SW480 (cell line): ENCODE results near the gene EXPH5.

ENCODE experiments used
- DNase-seq: peaks from one replicate; pipeline ENCODE4 v3.0.0-alpha.2; 2016; ENCODE audit warnings: low spot score

EXPH5 gene

DNA sequence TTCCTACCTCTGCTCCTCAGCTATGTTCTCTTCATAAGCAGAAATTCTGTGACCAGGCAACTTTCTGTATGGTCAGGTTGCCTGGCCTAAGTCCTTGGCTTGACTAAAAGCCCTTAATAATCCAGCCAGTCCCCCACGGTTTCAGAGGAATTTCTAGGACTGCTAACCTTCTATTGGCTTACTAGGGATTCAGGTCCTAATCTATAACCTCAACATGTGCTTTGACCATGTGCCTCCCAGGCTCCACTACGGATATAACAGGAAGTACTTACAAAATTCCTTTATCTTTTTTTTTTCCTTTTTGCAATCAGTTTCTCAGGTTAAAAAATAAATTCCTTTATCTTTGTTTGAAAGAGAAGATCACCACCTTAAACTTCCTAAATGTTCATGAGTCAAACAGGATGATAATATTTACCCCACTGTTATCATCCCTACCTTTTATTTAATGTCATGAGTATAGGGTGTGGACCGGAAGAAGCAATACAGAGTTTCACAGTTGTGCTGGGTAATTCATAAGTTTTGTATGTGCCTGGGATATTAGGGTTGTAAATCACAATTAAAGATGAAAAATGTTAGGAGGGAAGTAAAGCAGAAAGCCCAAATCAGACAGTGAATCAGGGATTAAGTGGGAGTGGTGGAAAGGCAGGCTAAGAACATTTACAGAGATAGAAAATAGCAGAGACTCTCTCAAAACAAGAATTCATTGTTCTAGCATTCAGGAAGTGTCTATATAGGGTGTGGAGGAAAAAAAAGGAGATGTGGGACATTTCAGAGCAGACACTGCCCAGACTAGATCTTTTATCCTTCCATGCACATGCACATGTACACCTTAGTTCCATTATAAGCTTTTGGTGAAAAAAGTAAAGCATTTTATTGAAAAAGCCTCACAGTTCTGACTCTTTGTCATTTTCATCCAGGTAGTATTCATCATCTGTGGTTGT is 84.6 kb downstream of the EXPH5 start:
- no peak for DNase-seq

DNA sequence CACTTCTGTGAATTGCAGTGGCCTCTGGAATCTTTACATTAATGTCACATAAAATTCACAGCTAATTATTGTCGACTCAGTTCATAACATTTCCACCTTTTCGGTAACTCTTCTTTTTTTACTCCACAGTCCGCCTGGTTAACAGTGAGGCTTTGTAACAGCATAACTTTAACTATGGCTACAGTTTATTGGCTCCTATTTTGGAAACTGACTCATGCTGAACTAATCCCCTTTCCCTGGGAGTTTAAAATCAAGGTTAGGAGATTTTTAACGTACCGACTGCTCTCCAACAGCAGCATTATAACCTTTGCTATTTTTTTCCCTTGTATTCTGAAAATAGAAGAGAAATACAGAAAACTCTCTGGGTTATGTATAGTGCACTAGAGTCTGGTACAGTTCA is 92.2 kb downstream of the EXPH5 start:
- DNase-seq: no peak

DNA sequence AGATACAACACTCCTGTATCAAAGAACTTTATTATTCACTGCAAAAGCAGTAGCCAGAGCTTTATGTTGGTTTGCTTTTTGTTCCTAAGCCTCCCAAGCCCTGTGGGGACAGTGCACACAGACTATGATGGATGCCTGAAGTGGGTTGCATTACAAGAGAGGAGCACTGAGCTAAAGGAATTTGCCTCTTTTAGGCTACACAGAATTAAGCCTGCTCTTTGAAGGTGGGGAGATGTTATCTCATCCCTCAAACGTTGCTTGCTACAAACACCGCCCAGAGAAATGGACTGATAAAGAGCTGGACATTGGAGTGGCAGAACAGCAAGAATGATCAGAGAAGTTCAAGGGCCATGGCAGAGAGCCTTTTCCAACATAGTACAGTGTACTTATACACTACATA is 92.8 kb downstream of the EXPH5 start:
- DNase-seq: no peak

DNA sequence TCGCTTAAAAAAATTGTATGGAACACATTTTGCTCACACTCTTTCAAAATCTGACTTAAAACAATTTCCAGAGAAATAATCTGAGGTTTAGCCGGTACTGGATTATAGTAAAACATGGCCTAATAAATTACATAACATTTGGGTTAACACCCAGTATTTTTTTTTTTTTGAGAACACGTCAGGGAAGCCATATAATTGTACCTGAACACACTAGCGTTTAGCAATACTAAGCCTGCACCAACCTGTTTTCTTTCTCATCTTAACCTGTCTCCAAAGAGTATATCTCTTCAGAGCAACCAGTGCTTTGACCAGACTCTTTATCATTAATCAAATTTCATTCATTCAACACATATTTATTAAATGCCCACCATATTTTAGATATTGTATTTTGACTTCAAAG is 93.4 kb downstream of the EXPH5 start:
- DNase-seq: no peak

DNA sequence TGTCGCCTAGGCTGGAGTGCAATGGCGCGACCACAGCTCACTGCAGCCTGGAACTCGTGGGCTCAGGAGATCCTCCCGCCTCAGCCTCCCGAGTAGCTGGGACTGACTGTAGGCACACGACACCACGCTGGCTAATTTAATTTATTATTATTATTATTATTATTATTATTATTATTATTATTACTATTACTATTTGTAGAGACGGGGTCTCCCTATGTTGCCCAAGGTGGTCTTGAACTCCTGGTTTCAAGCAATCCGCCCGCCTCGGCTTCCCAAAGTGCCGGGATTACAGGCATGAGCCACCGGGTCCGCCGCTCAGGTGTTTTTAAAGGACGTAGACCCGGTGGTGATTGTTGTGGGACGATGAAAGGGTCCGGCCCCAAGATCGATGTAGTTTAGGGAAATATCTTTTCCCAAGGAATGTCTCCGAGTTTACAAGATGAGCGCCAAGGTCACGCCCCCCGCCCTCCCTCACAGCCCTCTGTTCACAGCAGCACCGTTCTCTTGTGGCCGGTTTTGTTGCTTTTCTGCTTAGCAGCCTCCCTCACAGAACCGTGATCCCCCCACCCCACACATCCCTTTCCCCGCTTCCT is 94.7 kb downstream of the EXPH5 start:
- DNase-seq: no peak

DNA sequence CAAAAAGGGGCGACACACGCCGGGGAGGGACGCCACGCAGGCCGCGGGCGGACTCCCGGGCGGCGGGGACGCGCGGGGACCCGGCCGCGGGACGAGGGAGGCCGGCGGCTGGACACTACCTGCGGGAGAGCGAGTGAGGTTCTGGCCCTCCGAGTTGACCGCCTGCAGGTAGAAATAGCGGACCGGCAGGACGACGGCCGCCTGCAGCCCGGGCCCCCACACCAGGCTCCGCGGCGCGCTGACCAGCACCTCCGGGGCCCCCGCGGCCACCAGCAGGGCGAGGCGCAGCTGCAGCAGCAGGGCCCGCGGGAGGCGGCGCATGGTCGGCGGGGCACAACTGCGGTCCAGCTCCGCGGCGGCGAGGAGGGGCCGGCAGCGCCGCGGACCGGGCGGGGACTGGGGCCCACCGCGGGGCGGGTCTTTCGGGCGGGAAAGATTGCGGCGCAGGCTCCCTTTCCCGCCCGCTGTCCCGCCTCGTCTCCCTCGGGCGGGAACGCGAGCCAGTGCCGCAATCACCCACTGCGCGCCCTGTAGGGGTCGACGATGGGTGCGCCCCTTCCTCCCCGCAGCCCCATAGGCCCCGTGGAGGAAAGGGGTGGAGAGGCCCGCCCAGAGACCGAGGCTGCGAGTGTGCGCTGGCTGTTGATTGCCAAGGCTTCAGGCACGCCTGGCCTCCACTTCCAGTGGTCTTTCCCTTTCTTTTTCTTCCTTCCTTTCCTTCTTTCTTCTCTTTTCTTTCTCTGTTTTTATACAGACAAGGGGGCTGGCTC is 95.3 kb downstream of the EXPH5 start, which contains the start of gene POGLUT3:
TSS of gene POGLUT3 (minus strand) at position 339 of the 770 bp plus-strand sequence. CDS start at position 321, 18 bp downstream.
- DNase-seq: peak; percentile 56

DNA sequence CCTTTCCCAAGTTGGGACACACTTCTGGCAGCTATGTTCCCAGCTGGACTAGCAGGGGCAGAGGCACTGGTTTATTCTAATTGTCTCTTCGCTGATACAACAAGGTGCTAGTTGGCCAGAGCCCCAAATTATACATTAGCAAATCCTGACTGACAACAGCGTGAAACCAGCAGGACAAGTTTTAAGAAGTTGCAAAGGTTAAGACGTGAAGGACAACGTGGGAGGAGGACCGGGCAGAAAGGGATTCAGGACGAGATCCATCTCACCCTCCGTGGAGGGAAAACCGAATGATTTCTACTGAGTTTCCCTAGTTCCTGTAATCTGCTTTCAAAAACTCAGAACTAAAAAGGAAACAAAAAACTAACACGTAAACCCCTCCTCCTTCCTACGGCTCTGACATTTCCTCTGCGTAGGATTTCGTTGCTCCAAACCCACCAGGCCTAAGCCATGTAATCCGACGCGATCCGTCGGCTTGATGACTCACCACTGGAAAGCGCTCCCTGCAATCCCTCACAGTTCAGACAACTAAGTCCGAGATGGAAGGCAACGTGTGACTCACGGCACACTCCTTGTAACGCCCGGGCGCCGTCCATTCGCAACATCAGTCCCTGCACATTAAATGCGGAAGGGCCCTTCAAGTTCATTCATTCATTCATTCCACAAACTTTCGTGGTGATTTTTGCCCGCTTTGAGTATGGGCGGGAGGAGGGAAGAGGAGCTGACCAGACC is 96.1 kb downstream of the EXPH5 start:
- DNase-seq: peak; percentile 97

DNA sequence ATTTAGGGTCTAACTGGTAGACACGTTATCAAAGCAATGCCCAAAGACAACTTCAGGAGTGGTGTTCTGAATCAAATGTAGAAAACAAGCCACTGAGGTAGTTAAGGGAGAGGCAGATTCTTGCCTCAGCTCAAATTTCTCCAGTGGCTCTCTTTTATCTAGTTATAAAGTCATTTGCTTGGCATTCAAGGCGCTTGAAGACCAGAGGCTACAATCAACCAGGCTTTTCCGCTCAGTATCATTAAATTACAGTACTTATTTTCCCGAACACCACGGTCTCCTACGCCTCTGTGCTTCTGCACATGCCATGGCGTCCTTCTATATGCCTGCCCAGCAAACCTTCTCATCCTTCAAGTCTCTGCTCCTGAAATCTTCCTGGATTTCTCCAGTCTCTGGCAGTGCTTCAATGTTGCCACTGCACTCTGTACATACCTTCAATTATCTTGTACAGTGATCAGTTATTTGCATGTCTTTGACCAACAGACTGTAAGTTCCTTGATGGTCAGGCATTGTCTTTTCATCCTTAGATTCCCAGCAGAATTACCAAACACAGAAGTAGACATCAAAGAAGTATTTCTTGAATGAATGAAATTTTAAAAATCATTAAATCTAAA is 96.8 kb downstream of the EXPH5 start:
- DNase-seq: no peak

DNA sequence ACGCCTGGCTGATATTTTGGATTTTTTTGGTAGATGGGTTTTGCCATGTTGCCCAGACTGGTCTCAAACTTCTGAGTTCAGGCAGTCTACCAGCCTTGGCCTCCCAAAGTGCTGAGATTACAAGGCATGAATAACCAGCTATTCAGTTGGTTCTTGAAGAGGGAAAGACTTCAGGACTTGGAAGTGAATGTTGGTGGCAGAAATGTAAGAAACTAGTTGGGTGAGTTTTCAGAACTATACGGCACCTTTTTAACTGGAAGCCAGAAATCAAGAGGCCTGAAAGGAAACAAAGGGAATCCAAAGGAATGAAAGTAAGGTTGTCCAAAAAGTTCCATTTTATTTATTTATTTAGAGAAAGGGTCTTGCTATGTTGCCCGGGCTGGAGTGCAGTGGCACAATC is 98.2 kb downstream of the EXPH5 start:
- DNase-seq: no peak

DNA sequence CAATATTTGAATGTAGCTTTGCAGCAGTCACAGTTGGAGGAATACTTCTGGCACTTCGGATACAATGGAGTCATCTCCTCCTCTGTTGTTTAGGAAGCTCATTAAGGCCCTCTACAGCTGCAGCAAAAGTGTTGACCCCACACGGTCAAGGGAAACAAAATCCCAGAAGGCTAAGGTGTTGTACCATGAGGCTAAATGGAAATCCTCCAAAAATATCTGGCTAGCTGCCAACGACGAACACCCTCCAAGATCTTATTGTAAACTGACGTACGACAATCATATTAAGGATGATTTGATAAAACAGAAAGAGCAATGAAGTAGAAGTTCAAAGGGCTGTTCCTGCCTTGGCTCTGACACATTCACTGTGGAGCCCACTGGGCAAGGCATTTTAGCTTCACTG is 99.4 kb downstream of the EXPH5 start:
- no peak for DNase-seq

DNA sequence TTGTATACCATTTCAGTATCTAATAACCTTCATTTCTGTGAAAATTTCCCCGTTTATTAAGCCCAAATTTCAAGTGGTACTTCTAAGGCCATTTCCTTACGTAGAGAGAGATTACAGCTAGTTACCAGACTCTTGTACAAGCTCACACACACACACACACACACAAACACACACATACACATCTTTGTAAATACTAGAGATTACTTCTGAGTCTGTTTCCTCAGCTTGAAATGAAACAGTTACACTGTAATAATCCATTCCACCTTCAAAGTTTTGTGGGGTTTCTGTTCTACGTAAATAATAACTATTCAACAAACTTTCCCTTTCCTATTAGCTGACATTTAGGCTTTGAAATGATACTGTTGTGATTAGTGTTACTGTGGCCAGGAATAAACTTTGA is 101.6 kb downstream of the EXPH5 start:
- no peak for DNase-seq

DNA sequence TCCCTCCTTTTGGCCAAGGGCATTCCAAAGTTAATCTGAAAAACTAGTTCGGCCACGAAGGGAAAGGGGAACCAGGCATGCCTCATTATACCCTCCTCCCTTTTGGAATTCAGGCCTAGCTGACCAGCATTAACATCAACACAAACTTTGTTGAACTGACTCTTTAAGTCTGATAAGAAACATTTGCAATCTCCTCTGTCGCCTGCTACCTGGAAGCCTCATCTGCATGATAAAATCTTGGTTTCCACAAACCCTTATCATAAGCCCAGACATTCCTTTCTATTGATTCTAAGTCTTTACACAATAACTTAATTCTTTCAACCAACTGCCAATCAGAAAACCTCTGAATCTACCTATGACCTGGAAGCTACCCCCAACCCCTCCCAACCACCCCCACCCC is 106.7 kb downstream of the EXPH5 start:
- no peak for DNase-seq

DNA sequence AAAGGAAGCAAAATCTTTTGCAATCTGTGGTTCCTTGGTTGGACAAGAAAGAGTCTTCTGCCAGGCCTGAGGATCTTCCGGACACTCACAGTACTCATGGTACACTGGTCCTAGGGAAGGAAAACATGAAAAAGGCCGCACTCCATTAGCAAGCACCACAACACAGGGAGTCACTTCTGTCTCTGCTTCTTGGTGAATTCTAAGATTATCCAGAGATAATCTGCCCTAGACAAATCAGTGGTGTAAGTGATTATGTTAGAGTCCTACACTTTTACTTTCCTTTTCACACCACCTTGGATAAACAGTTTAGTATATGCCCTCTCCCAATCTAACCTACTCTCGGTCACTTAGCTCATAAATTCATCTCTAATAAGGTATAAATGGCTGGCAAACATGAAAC is 107.2 kb downstream of the EXPH5 start:
- DNase-seq: no peak

DNA sequence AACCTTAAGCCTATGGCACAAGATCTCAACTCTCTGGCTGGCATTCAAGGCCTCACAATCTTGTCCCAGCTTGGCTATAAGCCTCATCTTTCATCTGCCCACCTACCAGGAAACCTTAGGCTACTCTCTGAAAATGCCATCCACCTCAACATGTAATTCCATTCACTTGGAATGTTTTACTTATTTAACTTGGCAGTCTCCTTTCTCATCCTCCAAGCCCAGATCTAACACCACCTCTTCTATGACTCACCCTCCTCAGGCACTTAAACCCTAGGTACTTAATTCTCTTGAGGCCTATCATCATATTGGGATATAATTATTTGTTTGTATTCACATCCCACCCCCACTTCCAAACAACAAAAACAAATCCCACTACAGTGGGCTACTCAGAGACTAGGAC is 110.4 kb downstream of the EXPH5 start:
- DNase-seq: no peak

DNA sequence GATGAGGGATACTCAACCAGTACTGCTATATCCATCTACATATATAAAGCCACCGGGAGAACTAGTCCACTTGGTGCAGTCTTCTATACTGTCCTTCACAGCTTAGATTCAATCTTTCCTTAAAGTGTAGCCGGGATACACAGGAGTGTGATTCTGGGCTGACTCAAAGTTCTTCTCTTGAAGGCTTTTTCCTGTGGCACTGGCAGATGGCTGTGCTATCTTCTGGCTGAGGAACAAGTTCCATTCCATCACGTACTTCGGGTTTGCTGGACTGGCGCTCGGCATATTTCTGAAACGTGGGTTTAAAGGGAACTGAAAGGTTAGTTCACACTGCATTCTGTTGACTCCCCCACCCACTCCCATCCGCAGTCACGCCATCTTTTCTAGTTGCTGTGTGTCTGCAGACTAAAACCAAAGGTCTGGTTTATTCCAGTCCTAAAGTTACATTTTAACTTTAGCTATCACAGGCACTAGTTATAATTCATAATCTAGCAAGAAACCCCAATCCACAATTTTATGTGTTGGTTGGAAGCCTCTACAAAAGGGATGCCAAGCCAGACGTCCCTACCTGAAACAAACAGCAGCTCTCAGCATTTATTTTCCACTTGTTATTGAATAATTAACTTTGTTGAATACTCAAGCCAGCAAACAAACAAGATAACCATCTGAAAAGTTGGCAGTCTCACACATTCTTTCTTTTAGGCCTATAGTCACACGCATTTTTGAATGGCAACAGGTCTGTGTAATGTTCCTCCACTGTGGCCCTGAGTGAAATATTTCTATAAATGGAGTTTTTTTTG is 118.7 kb downstream of the EXPH5 start:
- no peak for DNase-seq

DNA sequence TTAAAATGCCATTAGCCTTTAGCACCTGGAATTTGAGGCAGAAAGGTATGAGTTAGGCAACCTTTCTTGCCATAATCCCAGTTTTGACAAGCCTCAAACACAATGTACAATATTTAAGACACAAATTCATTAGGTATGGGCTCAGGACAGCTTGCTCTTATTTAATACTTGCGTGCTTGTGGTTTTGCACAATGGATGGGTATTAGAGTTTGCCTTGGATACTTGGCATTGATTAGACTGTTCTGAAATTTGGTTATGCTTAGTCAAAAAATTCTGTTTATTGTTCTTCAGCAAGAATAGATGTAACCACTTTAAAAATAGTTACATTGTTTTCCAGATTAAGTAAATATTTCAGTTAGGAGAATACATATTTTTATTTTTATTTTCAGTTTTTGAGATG is 120.9 kb downstream of the EXPH5 start:
- no peak for DNase-seq

DNA sequence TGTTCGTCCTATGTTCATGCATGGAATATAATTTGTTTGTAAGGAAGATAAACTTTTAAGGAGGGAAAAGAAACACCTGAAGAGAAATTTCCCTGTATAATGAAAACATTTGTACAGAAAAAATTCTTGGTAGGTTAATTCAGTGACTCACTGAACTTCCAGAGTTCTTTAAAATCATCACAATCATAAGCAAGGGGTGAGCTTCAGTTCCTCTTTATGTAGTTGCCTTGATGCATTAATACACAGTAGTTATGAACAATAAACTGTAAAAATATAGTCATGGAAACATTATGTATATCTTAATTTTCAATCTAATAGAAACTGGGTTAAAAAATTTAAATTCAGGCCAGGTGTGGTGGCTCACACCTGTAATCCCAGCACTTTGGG is 125.1 kb downstream of the EXPH5 start:
- no peak for DNase-seq

DNA sequence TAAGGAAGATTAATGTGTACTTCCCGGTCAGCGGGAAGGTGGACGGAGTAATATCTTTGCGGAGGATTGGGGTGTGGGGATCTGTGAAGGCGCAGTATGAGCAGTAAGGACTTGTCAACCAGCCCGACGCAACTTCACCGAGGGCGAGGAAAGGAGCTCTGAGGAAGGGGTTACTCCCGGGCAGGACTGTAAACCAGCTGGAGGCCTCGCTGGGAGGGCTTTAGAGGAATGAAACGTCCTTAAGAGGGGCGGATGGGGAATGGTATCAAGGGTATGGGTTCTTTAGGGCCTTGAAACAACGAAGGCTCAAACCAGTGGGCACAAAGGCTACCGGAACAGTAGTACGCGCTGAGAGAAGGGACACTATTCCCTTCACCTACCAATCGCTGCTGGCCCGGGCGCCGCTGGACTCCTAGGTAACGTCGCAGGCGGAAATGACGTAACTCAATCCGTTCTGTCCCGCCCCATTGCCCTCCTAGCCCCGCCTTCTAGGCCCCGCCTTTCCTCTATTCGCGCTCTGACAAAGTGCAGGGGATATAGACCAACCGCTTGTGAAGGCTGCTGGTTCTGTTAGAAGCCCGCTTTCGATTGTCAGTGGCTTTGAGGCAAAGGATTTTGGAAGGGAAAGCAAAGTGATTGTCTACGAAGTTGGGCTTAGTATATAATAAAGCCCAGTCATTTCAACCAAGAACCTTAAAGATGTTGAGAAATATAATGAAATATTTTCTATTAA is 126.3 kb downstream of the EXPH5 start, which contains the start of gene C11orf65:
TSS of gene C11orf65 (minus strand) at position 439 of the 733 bp plus-strand sequence. CDS start 5,970 bp downstream, outside the sequence.
- peak; percentile 98 for DNase-seq

DNA sequence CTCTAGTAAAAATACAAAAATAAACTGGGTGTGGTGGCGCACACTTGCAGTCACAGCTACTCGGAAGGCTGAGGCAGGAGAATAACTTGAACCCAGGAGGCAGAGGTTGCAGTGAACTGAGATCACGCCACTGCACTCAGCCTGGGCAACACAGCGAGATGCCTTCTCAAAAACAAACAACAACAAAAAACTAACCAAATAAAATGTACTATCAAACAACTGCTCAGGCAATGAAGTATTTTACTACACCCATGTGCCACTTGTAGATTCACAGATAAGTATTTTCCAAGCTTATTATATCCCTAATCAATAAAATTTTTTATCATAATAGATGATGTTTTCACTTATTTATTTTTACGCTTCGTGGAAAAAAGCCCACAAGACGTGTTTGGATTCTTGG is 127.2 kb downstream of the EXPH5 start:
- DNase-seq: no peak
